SK-N-SH treated with all-trans-retinoic acid at 6 μM for 48 hours (cell line): ENCODE data around the gene ASTN2.
A peak's percentile ranks its signal among the peaks of the same experiment; 100 is the strongest.

Experiments
- ATAC-seq: fragments of 200-7000 bp; cut with Tn5 transposase; 3 replicates; pipeline ENCODE4 v1.9.1; 2020; ENCODE audit warnings: mild to moderate bottlenecking, moderate library complexity
- BACH2 ChIP-seq: fragments of 250-450 bp; sonication (Bioruptor Pico); IDR thresholded peaks from 2 replicates; pipeline ENCODE4 v1.9.0; 2021; ENCODE audit warnings: mild to moderate bottlenecking, borderline replicate concordance
- CREB5 ChIP-seq: fragments of 250-450 bp; sonication (Bioruptor Pico); IDR thresholded peaks from 2 replicates; pipeline ENCODE4 v1.5.1; 2020; ENCODE audit warnings: low read depth, mild to moderate bottlenecking, moderate library complexity
- CSDC2 ChIP-seq: fragments of 250-450 bp; sonication (Bioruptor Pico); IDR thresholded peaks from 2 replicates; pipeline ENCODE4 v1.5.0; 2020; ENCODE audit warnings: mild to moderate bottlenecking, moderate library complexity
- CSRNP3 ChIP-seq: fragments of 250-450 bp; sonication (Bioruptor Pico); IDR thresholded peaks from 2 replicates; pipeline ENCODE4 v1.5.1; 2021; ENCODE audit warnings: mild to moderate bottlenecking, moderate library complexity
- ESRRG ChIP-seq: fragments of 250-450 bp; sonication (Bioruptor Pico); IDR thresholded peaks from 2 replicates; pipeline ENCODE4 v1.6.1; 2021; ENCODE audit warnings: mild to moderate bottlenecking
- GLIS3 ChIP-seq: fragments of 250-450 bp; sonication (Bioruptor Pico); IDR thresholded peaks from 2 replicates; pipeline ENCODE4 v1.5.0; 2020; ENCODE audit warnings: mild to moderate bottlenecking, moderate library complexity
- ISL1 ChIP-seq: fragments of 250-450 bp; sonication (Bioruptor Pico); IDR thresholded peaks from 2 replicates; pipeline ENCODE4 v2.1.2; 2022; ENCODE audit warnings: mild to moderate bottlenecking, moderate library complexity
- OSR1 ChIP-seq: fragments of 250-450 bp; sonication (Bioruptor Pico); IDR thresholded peaks from 2 replicates; pipeline ENCODE4 v1.8.0; 2022; ENCODE audit warnings: moderate library complexity, mild to moderate bottlenecking, inconsistent platforms
- PATZ1 ChIP-seq: fragments of 250-450 bp; sonication (Bioruptor Pico); IDR thresholded peaks from 2 replicates; pipeline ENCODE4 v1.8.0; 2020; ENCODE audit warnings: mild to moderate bottlenecking, moderate library complexity, borderline replicate concordance
- POU6F1 ChIP-seq: fragments of 250-450 bp; sonication (Bioruptor Pico); IDR thresholded peaks from 2 replicates; pipeline ENCODE4 v1.8.0; 2021; ENCODE audit warnings: low read depth, mild to moderate bottlenecking, moderate library complexity, borderline replicate concordance
- PPARA ChIP-seq: fragments of 250-450 bp; sonication (Bioruptor Pico); IDR thresholded peaks from 2 replicates; pipeline ENCODE4 v1.5.0; 2020; ENCODE audit warnings: mild to moderate bottlenecking, borderline replicate concordance
- SNAI2 ChIP-seq: fragments of 250-450 bp; sonication (Bioruptor Pico); IDR thresholded peaks from 2 replicates; pipeline ENCODE4 v1.5.0; 2020; ENCODE audit warnings: mild to moderate bottlenecking, moderate library complexity
- TCF4 ChIP-seq: fragments of 250-450 bp; sonication (Bioruptor Pico); IDR thresholded peaks from 2 replicates; pipeline ENCODE4 v1.8.0; 2021; ENCODE audit warnings: mild to moderate bottlenecking, moderate library complexity, borderline replicate concordance
- TOX ChIP-seq: fragments of 250-450 bp; sonication (Bioruptor Pico); IDR thresholded peaks from 2 replicates; pipeline ENCODE4 v1.8.0; 2021; ENCODE audit warnings: mild to moderate bottlenecking, moderate library complexity, borderline replicate concordance
- ZC3H10 ChIP-seq: fragments of 250-450 bp; sonication (Bioruptor Pico); IDR thresholded peaks from 2 replicates; pipeline ENCODE4 v1.5.1; 2021; ENCODE audit warnings: mild to moderate bottlenecking, moderate library complexity
- ZFP30 ChIP-seq: fragments of 450-650 bp; formaldehyde crosslinking; IDR thresholded peaks from 2 replicates; pipeline ENCODE4 v1.5.0; 2022; ENCODE audit warnings: mild to moderate bottlenecking, moderate library complexity
- ZNF565 ChIP-seq: fragments of 450-650 bp; formaldehyde crosslinking; conservative IDR thresholded peaks from 2 replicates; pipeline ENCODE4 v1.5.0; 2020; ENCODE audit warnings: low read depth, mild to moderate bottlenecking, moderate library complexity
- ZNF70 ChIP-seq: fragments of 450-650 bp; formaldehyde crosslinking; IDR thresholded peaks from 2 replicates; pipeline ENCODE4 v1.5.0; 2020; ENCODE audit warnings: mild to moderate bottlenecking, moderate library complexity
- ZNF8 ChIP-seq: fragments of 450-650 bp; formaldehyde crosslinking; IDR thresholded peaks from 2 replicates; pipeline ENCODE4 v1.5.0; 2020; ENCODE audit warnings: mild to moderate bottlenecking, moderate library complexity

ASTN2 gene

GRCh38 chr9:116644091-116644688, 770.7 kb downstream of the ASTN2 start:
- no peak for ATAC-seq
- TF ChIP-seq ZNF565 (CRISPR knock-in tag) (no peak), TCF4 (no peak), TOX (CRISPR knock-in tag) (no peak), SNAI2 (CRISPR knock-in tag) (no peak), ZNF8 (CRISPR knock-in tag) (no peak), POU6F1 (no peak), BACH2 (CRISPR knock-in tag) (no peak), CREB5 (no peak), CSRNP3 (no peak), PATZ1 (no peak), PPARA (no peak), ZC3H10 (CRISPR knock-in tag) (no peak), CSDC2 (CRISPR knock-in tag) (no peak), OSR1 (CRISPR knock-in tag) (no peak)
- TF ChIP-seq, all 23 proteins: peak for 0

- peak; percentile 58 for ATAC-seq
- TF ChIP-seq TCF4 (no peak), TOX (CRISPR knock-in tag) (no peak), ISL1 (CRISPR knock-in tag) (no peak), SNAI2 (CRISPR knock-in tag) (no peak), ZNF70 (CRISPR knock-in tag) (no peak), POU6F1 (no peak), ESRRG (no peak)
Measured at GRCh38 chr9:116643691-116644090, 771.2 kb downstream of the ASTN2 start.

- ATAC-seq: no peak
- TF ChIP-seq OSR1 (CRISPR knock-in tag) (no peak), POU6F1 (no peak), ISL1 (CRISPR knock-in tag) (no peak), PATZ1 (no peak), GLIS3 (CRISPR knock-in tag) (no peak), ZFP30 (CRISPR knock-in tag) (no peak), ZNF70 (CRISPR knock-in tag) (no peak), CSDC2 (CRISPR knock-in tag) (no peak), CREB5 (no peak), CSRNP3 (no peak), BACH2 (CRISPR knock-in tag) (no peak), ZC3H10 (CRISPR knock-in tag) (no peak), TCF4 (no peak)
Measured at GRCh38 chr9:116641292-116642059, 773.4 kb downstream of the ASTN2 start.
